B cell (primary cell): Measurements from ENCODE around the gene PAQR4. TPM values are rescaled to one million over a fixed set of nuclear protein-coding genes. Genes with fewer than 3 reads are reported as not detected.

Experiments used
- ATAC-seq: fragments of 200-7000 bp; cut with Tn5 transposase; one replicate; pipeline ENCODE4 v1.10.0; 2021; ENCODE audit warnings: low read depth, mild to moderate bottlenecking, moderate number of reproducible peaks, moderate library complexity
- CTCF ChIA-PET: fragments of 350-600 bp; sonication (Branson Sonifier 250); formaldehyde crosslinking; loops from one replicate; lab custom pipeline; 2021; ENCODE audit warnings: antibody characterized with exemption, inconsistent platforms; lab: Charles Lee
- POLR2A ChIA-PET: fragments of 350-600 bp; sonication (Branson Sonifier 250); formaldehyde crosslinking; loops from one replicate; lab custom pipeline; 2021; ENCODE audit warnings: antibody characterized with exemption; lab: Charles Lee
- DNase-seq: peaks from one replicate; pipeline ENCODE4 v3.0.0; 2013
- H2AFZ ChIP-seq: 2 replicates; pipeline ENCODE4 v1.6.1; 2012; ENCODE audit warnings: mild to moderate bottlenecking, low read depth, low read length; ENCODE audit not compliant: insufficient read depth, poor library complexity, severe bottlenecking
- H3K27ac ChIP-seq, 2 donors: 1 replicate in 1 of 2; 2 replicates in 1 of 2; pipeline ENCODE4 v1.5.1; 2012 to 2013; ENCODE audit warnings: low read length in 2 of 2, mild to moderate bottlenecking in 2 of 2, moderate library complexity in 1 of 2
- H3K27me3 ChIP-seq, 4 experiments: fragments of 200-600 bp in 1 of 4; sonication (generic) in 1 of 4; replicated peaks in 1 of 4; 1 replicate in 2 of 4; 2 replicates in 2 of 4; pipeline versions ENCODE4 v1.6.1 to v1.7.0; 2013 to 2016; ENCODE audit warnings: low read length in 3 of 4, mild to moderate bottlenecking in 2 of 4, mixed read lengths in 1 of 4, moderate library complexity in 1 of 4; ENCODE audit not compliant: insufficient read depth in 4 of 4, control insufficient read depth in 3 of 4; ENCODE audit errors: control extremely low read depth in 1 of 4
- H3K36me3 ChIP-seq, 2 experiments: replicated peaks in 1 of 2; 1 replicate in 1 of 2; 2 replicates in 1 of 2; pipeline versions ENCODE4 v1.6.1 to v1.7.1; 2013; ENCODE audit warnings: low read length in 1 of 2; ENCODE audit not compliant: insufficient read depth in 2 of 2, control insufficient read depth in 1 of 2; ENCODE audit errors: control extremely low read depth in 1 of 2, extremely low read depth in 1 of 2
- H3K4me1 ChIP-seq, 2 donors: fragments of 200-600 bp in 1 of 2; sonication (generic) in 1 of 2; 1 replicate in 1 of 2; 2 replicates in 1 of 2; pipeline versions ENCODE4 v1.5.1 to v1.6.1; 2013 to 2017; ENCODE audit warnings: low read length in 2 of 2; ENCODE audit not compliant: control insufficient read depth in 2 of 2, insufficient read depth in 2 of 2
- H3K4me2 ChIP-seq: replicated peaks from 2 replicates; pipeline ENCODE3; 2012; ENCODE audit warnings: mild to moderate bottlenecking, low read depth, low read length; ENCODE audit not compliant: poor library complexity, severe bottlenecking
- H3K4me3 ChIP-seq, 5 experiments: fragments of 200-600 bp in 1 of 5; sonication (generic) in 1 of 5; 1 replicate in 3 of 5; 2 replicates in 2 of 5; pipeline versions ENCODE4 v1.5.1 to v1.7.0; 2011 to 2016; ENCODE audit warnings: low read length in 4 of 5, mild to moderate bottlenecking in 4 of 5, low read depth in 2 of 5, control low read depth in 1 of 5, moderate library complexity in 1 of 5; ENCODE audit not compliant: insufficient read depth in 1 of 5; ENCODE audit errors: control extremely low read depth in 1 of 5, extremely low read depth in 1 of 5
- H3K79me2 ChIP-seq: fragments of 200-600 bp; sonication (generic); one replicate; pipeline ENCODE4 v1.6.0; 2016; ENCODE audit warnings: low read length; ENCODE audit not compliant: control insufficient read depth, insufficient read depth
- H3K9ac ChIP-seq: fragments of 200-600 bp; sonication (generic); 2 replicates; pipeline ENCODE4 v1.6.1; 2017; ENCODE audit warnings: mild to moderate bottlenecking, low read length, moderate library complexity
- H3K9me3 ChIP-seq, 3 donors: one replicate each; pipeline versions ENCODE4 v1.6.1 to v1.7.1; 2013; ENCODE audit warnings: low read length in 2 of 3; ENCODE audit not compliant: control insufficient read depth in 2 of 3, insufficient read depth in 1 of 3; ENCODE audit errors: control extremely low read depth in 1 of 3
- H4K20me1 ChIP-seq: 2 replicates; pipeline ENCODE4 v1.6.0; 2012; ENCODE audit warnings: mild to moderate bottlenecking, low read length; ENCODE audit not compliant: insufficient read depth, control insufficient read depth, poor library complexity, severe bottlenecking
- H3K27ac Mint-ChIP-seq: one replicate; pipeline ENCODE4 v1.8.0; 2021; ENCODE audit warnings: mixed read lengths
- H3K27me3 Mint-ChIP-seq: one replicate; pipeline ENCODE4 v1.8.0; 2021; ENCODE audit warnings: mixed read lengths
- H3K4me1 Mint-ChIP-seq: one replicate; pipeline ENCODE4 v1.8.0; 2021; ENCODE audit warnings: mixed read lengths
- H3K4me3 Mint-ChIP-seq: one replicate; pipeline ENCODE4 v1.8.0; 2021; ENCODE audit warnings: mixed read lengths
- H3K9me3 Mint-ChIP-seq: one replicate; pipeline ENCODE4 v1.8.0; 2022; ENCODE audit warnings: mixed read lengths; ENCODE audit not compliant: insufficient read depth
- CTCF ChIP-seq: fragments of 200-600 bp; IDR thresholded peaks from one replicate; pipeline ENCODE4 v1.8.0; 2022; ENCODE audit warnings: antibody characterized with exemption, mild to moderate bottlenecking
- EZH2 ChIP-seq: IDR thresholded peaks from 2 replicates; pipeline ENCODE4 v1.6.1; 2012; ENCODE audit warnings: borderline replicate concordance, low read depth, mild to moderate bottlenecking, moderate library complexity, low read length; ENCODE audit not compliant: insufficient read depth, poor library complexity, severe bottlenecking
- WGBS: methylation state at CpG from one replicate; pipeline ENCODE4 v1.1.5; 2013; ENCODE audit warnings: missing lambda C conversion rate; ENCODE audit not compliant: insufficient coverage; 5-methylcytosine and 5-hydroxymethylcytosine counted together
- intact Hi-C: fragments of 100-400 bp; cut with micrococcal nuclease; formaldehyde crosslinking; loops from one replicate; pipeline ENCODE4 v1.10.0; 2022
- polyA plus RNA-seq: library from polyadenylated mRNA; depleted of rRNA; stranded (reverse); fragments of >200 nt; gene quantifications from 2 replicates; pipeline ENCODE4 v1.2.3, GENCODE V29; 2012
- total RNA-seq, 2 donors: library from RNA; stranded (reverse); fragments of 120-200 nt in 1 of 2; gene quantifications; 1 replicate in 1 of 2; 2 replicates in 1 of 2; pipeline versions ENCODE4 v1.2.3 to v1.2.4, GENCODE V29; 2013 to 2022

The PAQR4 gene
- total and polyA plus RNA-seq, 2 donors (not counting 1 experiment from before 2014, with no cell fraction given), result 2.6 to 2.8 TPM

- TF ChIP-seq EZH2 (no peak), CTCF (no peak)
- CTCF ChIA-PET, result interaction anchor here (1.9 kb wide), 1 partner anchor 9 kb away, joined by 5 read pairs; no protein-coding TSS in a partner anchor
- H3K9me3 ChIP-seq, result no peaks in the 10 kb centered on the region
- no peak for ATAC-seq
- Mint-ChIP-seq H3K4me3 (no peak overlapping the region), H3K4me1 (peaks cover 8% of the 10 kb centered on the region), H3K27me3 (peaks cover 4% of the 10 kb centered on the region), H3K27ac (no peak overlapping the region), H3K9me3 (no peaks in the 10 kb centered on the region)
- H2AFZ ChIP-seq, result no peak overlapping the region
- H3K4me2 ChIP-seq, result no peak overlapping the region
- no peak overlapping the region for H3K4me3 ChIP-seq
- peaks cover 6% of the 10 kb centered on the region for H3K79me2 ChIP-seq
- H3K4me1 ChIP-seq, result peaks cover 10 to 17% of the 10 kb centered on the region in 2 donors
- no peak overlapping the region for H3K9ac ChIP-seq
- no peak for DNase-seq
- intact Hi-C loops, result no loop called here
- over 99% methylated on average over 13 of the region's 15 CpGs for WGBS
- H3K27me3 ChIP-seq, result peaks cover 0 to 10% (median 1%) of the 10 kb centered on the region in 4 experiments
- POLR2A ChIA-PET, result interaction anchor here (0.5 to 0.6 kb wide), 2 partner anchors 66 to 697 kb away, joined by 3 to 4 read pairs; no protein-coding TSS in a partner anchor
- H3K27ac ChIP-seq, result no peak overlapping the region
- H4K20me1 ChIP-seq, result peaks cover 5% of the 10 kb centered on the region
- H3K36me3 ChIP-seq, result no peaks in the 10 kb centered on the region
Observed at GRCh38 chr16:2976673-2977072, 7.5 kb downstream of the PAQR4 start.

- H3K4me3 ChIP-seq, result no peak overlapping the region
- peaks cover 0 to 10% (median 1%) of the 10 kb centered on the region in 4 experiments for H3K27me3 ChIP-seq
- WGBS, result 86% methylated on average over 5 of the region's 6 CpGs
- no peak overlapping the region for H3K27ac ChIP-seq
- Mint-ChIP-seq H3K27ac (no peak overlapping the region), H3K27me3 (no peaks in the 10 kb centered on the region), H3K4me1 (peaks cover 12% of the 10 kb centered on the region), H3K9me3 (no peaks in the 10 kb centered on the region), H3K4me3 (no peak overlapping the region)
- no peak overlapping the region for H3K4me2 ChIP-seq
- DNase-seq (no peak), ATAC-seq (no peak)
- intact Hi-C loops, result no loop called here
- peaks cover 6% of the 10 kb centered on the region for H3K79me2 ChIP-seq
- H2AFZ ChIP-seq, result no peak overlapping the region
- ChIA-PET POLR2A (no interaction called here), CTCF (interaction anchor here (0.7 to 1.9 kb wide), 2 partner anchors 10 to 14 kb away, joined by 3 to 5 read pairs; partner anchors contain the start of gene KREMEN2)
- no peaks in the 10 kb centered on the region for H3K9me3 ChIP-seq
- H3K9ac ChIP-seq, result no peak overlapping the region
- H3K36me3 ChIP-seq, result no peaks in the 10 kb centered on the region
- peaks cover 5% of the 10 kb centered on the region for H4K20me1 ChIP-seq
- TF ChIP-seq CTCF (no peak), EZH2 (no peak)
- H3K4me1 ChIP-seq, result peaks cover 10 to 22% of the 10 kb centered on the region in 2 donors
Observed at GRCh38 chr16:2977440-2977839, 8.3 kb downstream of the PAQR4 start.
